Epithelial cell of proximal tubule (primary cell): ENCODE results near the gene LRRIQ4. TPM values are rescaled to one million over a fixed set of nuclear protein-coding genes. Genes with fewer than 3 reads are reported as not detected.

Source experiments
- DNase-seq: peaks from one replicate; pipeline ENCODE4 v3.0.0-alpha.2; 2011; ENCODE audit warnings: low read depth
- H3K4me3 ChIP-seq: 2 replicates; pipeline ENCODE4 v1.5.1; 2011; ENCODE audit warnings: low read depth, mild to moderate bottlenecking, low read length
- total RNA-seq: library from RNA; depleted of rRNA; stranded (reverse); fragments of >200 nt; gene quantifications from 2 replicates; pipeline ENCODE4 v1.2.3, GENCODE V29; 2015
- TF ChIP-seq, protein P1 (sequence below): conservative IDR thresholded peaks from 2 replicates; pipeline ENCODE4 v1.5.1; 2012; ENCODE audit warnings: low read depth, mild to moderate bottlenecking, low read length

Gene LRRIQ4
- total RNA-seq, 1 donor from 2014 or later: not detected

DNA sequence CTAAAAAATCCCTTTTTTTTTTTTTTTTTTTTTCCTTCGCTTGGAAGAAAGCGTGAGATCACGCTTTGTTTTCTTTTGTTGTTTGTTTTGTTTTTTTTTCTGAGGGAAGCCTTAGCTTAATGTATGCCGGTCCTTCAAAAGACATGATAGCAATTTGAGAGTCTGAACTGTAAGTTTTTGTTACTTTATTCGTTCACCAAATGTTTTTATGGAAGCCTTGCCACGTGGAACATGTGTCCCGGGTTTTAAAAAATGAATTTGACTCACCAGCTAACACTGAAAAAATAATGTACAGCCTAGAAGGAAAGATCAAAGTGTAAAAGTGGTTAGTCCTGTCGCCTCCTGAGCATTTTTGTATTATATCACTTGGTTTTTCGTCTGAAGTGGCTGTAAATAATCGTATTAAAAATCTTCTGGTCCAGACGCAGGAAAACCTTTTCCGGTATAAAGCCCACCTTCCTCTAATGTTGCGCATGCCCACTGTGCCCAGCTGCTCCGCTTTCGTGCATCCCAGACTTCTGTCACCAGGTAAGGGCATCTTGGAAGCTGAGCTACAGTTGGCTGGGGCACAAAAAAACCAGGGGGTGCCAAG lies 40.3 kb upstream of the LRRIQ4 start:
- peak overlapping the region; percentile 89 for H3K4me3 ChIP-seq
- TF ChIP-seq, protein P1, sequence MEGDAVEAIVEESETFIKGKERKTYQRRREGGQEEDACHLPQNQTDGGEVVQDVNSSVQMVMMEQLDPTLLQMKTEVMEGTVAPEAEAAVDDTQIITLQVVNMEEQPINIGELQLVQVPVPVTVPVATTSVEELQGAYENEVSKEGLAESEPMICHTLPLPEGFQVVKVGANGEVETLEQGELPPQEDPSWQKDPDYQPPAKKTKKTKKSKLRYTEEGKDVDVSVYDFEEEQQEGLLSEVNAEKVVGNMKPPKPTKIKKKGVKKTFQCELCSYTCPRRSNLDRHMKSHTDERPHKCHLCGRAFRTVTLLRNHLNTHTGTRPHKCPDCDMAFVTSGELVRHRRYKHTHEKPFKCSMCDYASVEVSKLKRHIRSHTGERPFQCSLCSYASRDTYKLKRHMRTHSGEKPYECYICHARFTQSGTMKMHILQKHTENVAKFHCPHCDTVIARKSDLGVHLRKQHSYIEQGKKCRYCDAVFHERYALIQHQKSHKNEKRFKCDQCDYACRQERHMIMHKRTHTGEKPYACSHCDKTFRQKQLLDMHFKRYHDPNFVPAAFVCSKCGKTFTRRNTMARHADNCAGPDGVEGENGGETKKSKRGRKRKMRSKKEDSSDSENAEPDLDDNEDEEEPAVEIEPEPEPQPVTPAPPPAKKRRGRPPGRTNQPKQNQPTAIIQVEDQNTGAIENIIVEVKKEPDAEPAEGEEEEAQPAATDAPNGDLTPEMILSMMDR: no peak
- DNase-seq: no peak

DNA sequence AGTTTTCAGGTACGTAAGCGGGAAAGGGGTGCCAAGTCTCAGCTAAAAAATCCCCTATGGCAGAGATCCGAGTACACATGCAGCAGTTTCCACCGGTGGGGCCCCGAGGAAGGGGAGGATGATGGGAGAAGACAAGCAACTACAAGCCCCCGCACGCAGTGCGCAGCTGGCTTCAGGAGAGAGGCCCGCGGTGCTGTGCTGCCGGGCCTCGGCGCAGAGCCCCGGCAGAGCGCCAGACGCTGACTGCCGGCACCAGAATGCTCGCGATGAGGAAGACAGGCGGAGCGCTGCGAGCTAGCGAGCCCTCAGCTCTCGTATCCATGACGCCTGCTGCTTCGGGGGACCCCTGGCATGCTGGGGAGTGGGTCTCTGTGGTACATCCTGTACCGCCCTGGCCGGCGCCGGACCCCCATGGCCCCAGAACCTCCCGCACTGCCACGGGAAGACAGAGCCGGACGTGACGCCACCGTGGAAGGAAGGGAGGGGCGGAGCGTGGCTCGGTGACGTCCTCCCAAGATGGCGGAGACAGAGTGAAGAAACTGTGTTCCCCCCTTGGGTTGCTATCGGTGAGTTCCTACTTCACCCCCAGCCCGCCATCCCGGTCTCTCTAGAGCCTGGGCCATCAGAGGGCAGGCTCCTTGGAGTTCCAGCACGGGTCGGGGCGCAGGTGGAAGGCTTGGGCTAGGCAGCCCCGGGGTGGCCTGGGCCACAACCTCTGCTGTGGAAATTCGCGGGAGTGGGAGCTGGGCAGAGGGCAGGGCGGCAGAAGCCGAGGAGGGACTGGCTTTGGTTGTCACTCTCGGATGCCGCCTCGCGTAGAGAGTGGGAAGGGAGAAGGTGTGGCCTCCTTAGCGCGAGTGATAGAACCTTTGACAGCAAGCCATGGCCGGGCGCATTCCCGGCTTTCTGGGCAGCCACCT lies 39.5 kb upstream of the LRRIQ4 start, which contains the start of gene MYNN:
Gene MYNN (plus strand): TSS at position 500 of the 920 bp plus-strand sequence. CDS start 900 bp downstream, outside the sequence.
- TF ChIP-seq, protein P1: no peak
- no peak for DNase-seq
- peak within 1 kb of the TSS; percentile 89 for H3K4me3 ChIP-seq

DNA sequence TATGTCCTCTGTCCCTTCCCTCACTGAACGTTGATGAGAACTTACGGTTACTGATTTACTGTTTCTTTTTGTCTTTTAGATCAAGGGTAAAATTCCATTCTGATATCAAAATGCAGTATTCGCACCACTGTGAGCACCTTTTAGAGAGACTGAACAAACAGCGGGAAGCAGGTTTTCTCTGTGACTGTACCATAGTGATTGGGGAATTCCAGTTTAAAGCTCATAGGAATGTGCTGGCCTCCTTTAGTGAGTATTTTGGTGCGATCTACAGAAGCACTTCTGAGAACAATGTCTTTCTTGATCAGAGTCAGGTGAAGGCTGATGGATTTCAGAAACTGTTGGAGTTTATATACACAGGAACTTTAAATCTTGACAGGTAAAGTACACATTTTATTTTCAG lies 38.5 kb upstream of the LRRIQ4 start:
- H3K4me3 ChIP-seq: peak overlapping the region; percentile 89
- DNase-seq: no peak
- TF ChIP-seq, protein P1: no peak

DNA sequence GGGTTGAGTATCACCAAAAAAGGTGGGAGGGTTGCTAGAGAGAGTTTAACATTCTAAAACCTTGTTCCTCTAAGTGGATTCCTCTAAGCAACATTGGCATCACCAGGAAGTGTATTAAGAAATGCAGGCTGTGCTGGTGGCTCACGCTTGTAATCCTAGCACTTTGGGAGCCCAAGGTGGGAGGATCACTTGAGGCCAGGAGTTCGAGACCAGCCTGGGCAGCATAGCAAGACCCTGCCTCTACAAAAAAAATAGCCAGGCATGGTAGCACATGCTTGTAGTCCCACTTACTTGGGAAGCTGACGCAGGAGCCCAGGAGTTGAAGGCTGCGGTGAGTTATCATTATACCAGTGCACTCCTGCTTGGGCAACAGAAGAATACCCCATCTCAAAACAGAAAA lies 34.8 kb upstream of the LRRIQ4 start:
- TF ChIP-seq, protein P1: no peak
- DNase-seq: no peak
- no peak overlapping the region for H3K4me3 ChIP-seq

DNA sequence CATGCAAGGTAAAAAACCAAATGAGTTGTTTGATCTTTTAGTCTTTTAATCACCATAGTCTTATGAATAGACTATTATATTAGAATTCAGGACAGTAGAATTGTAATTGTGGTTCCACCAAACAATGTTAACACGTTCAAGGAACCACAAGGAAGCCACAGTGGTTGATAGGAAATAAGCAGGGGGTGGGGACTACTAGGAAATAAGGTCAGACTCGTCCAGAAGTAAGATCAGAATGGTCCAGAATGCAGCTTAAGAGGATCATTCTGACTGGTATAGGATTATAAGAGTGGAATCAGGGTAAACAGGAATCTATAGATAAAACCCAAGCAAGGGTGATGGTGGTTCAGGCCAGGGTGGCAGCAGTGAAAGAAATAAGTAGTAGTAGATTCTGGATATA lies 31.9 kb upstream of the LRRIQ4 start:
- TF ChIP-seq, protein P1: no peak
- no peak for DNase-seq
- no peak overlapping the region for H3K4me3 ChIP-seq

DNA sequence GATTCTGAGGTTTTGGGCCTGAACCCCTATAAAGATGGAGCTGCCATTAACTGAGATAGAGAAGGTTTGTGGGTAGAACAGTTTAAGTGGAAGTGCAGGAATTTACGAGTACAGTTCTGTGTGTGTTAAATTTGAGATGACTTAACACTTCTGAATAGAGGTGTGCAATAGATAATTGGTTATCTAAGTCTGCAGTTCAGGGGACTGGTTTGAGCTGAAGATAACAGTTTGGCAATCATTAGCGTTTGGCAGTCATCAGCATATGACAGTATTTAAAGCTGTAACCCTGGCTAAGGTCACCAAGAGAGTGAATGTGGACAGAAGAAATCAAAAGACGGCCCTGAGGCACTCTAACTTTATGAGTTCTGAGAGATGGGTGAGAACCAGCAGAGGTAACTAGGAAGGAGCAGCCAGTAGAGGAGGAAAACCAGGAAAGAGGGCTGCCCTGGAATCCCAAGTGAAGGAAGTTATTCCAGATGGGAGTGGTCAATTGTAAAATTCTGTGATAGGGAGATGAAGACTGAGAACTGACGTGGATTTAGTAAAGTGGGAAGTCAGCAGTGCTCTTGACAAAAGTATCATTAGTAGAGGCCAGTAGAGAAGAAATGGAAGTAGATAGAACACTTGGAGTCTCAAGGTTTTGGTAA lies 31.3 kb upstream of the LRRIQ4 start:
- DNase-seq: no peak
- no peak overlapping the region for H3K4me3 ChIP-seq
- TF ChIP-seq, protein P1: no peak
